ENCODE results near the gene CNR2.

Gene CNR2

DNA sequence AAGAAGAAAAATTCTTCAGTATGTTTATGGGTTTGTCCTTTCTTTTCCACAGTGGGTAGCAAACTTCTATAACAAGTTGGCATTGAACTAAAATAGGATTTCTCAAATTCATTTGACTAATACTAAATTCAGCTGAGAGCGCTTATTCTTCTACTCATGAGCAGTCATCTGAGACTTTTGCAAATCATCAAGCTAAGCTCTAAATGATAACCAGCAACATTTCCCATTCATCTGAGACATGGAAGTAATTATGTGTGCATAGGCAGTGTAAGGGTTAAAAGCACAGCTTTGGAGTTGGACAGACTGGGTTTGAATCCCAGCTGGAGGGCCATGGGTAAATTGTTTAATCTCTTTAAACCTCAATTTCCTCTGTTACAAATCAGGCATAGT lies 18.3 kb upstream of the CNR2 start:
- H3K9me2 ChIP-seq (replicated peaks; ENCODE audit: low read depth, low read length) = no peaks in the 10 kb centered on the region
- no peaks in the 10 kb centered on the region for H3K9me3 ChIP-seq (ENCODE audit: insufficient read depth, low read depth, low read length)
- H3K4me2 ChIP-seq (ENCODE audit: low read depth, low read length, poor library complexity, severe bottlenecking) = no peak overlapping the region
- no peaks in the 10 kb centered on the region for H3K36me3 ChIP-seq (ENCODE audit: insufficient read depth, low read length)
- no peaks in the 10 kb centered on the region for H3F3A ChIP-seq (ENCODE audit: low read depth)
- no peak overlapping the region for H3K4me3 ChIP-seq (ENCODE audit: low read length, poor library complexity, severe bottlenecking)
- no peak overlapping the region for H2AFZ ChIP-seq (ENCODE audit: low read length)
- H3K27me3 ChIP-seq (ENCODE audit: insufficient read depth, low read length, poor library complexity, severe bottlenecking) = no peaks in the 10 kb centered on the region
- no peaks in the 10 kb centered on the region for H3K4me1 ChIP-seq (ENCODE audit: insufficient read depth, low read length, poor library complexity, severe bottlenecking)
- no peaks in the 10 kb centered on the region for H4K20me1 ChIP-seq (ENCODE audit: insufficient read depth, low read length, poor library complexity, severe bottlenecking)
- no peak overlapping the region for H3K9ac ChIP-seq (ENCODE audit: low read depth, low read length, poor library complexity, severe bottlenecking)
- no peak for TF ChIP-seq EZH2phosphoT487 (IDR thresholded peaks at IDR 0.05; ENCODE audit: borderline replicate concordance)
- TF ChIP-seq, protein P1, sequence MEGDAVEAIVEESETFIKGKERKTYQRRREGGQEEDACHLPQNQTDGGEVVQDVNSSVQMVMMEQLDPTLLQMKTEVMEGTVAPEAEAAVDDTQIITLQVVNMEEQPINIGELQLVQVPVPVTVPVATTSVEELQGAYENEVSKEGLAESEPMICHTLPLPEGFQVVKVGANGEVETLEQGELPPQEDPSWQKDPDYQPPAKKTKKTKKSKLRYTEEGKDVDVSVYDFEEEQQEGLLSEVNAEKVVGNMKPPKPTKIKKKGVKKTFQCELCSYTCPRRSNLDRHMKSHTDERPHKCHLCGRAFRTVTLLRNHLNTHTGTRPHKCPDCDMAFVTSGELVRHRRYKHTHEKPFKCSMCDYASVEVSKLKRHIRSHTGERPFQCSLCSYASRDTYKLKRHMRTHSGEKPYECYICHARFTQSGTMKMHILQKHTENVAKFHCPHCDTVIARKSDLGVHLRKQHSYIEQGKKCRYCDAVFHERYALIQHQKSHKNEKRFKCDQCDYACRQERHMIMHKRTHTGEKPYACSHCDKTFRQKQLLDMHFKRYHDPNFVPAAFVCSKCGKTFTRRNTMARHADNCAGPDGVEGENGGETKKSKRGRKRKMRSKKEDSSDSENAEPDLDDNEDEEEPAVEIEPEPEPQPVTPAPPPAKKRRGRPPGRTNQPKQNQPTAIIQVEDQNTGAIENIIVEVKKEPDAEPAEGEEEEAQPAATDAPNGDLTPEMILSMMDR (conservative IDR thresholded peaks at IDR 0.05; ENCODE audit: low read length) = no peak
- no peaks in the 10 kb centered on the region for H3K79me2 ChIP-seq (ENCODE audit: insufficient read depth, low read length)

DNA sequence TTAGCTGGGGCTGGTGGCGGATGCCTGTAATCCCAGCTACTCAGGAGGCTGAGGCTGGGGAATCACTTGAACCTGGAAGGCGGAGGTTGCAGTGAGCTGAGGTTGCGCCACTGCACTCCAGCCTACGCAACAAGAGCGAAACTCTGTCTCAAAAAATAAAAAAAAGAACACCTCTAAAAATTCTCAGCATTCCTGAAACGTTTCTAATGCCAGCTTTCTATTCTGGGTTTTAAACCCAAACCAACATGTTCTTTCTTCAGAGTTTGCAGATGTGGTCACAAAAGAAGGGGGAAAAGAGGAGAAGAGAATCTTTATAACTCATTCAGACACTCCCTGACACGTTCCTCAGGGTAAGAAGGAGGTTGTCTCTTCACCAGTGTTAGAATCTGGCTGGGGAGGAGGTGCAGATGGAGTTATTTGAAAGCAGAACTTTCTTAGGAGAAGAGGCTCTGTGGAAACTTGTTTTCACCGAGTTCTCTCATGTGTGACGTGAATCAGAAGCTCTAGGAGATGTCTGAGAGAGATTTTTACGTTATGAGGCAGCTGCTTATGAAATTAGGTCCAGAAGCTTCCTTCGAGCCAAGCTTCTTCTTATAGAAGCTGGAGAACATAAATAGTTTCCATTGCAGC lies 17.8 kb upstream of the CNR2 start:
- Histone ChIP-seq H3K4me1 (ENCODE audit: insufficient read depth, low read length, poor library complexity, severe bottlenecking) (no peaks in the 10 kb centered on the region), H3K4me2 (ENCODE audit: low read depth, low read length, poor library complexity, severe bottlenecking) (no peak overlapping the region), H3F3A (ENCODE audit: low read depth) (no peaks in the 10 kb centered on the region), H2AFZ (ENCODE audit: low read length) (no peak overlapping the region), H3K4me3 (ENCODE audit: low read length, poor library complexity, severe bottlenecking) (no peak overlapping the region), H3K27me3 (ENCODE audit: insufficient read depth, low read length, poor library complexity, severe bottlenecking) (no peaks in the 10 kb centered on the region), H3K9me3 (ENCODE audit: insufficient read depth, low read depth, low read length) (no peaks in the 10 kb centered on the region), H3K9me2 (replicated peaks; ENCODE audit: low read depth, low read length) (no peaks in the 10 kb centered on the region), H3K9ac (ENCODE audit: low read depth, low read length, poor library complexity, severe bottlenecking) (no peak overlapping the region), H4K20me1 (ENCODE audit: insufficient read depth, low read length, poor library complexity, severe bottlenecking) (no peaks in the 10 kb centered on the region), H3K79me2 (ENCODE audit: insufficient read depth, low read length) (no peaks in the 10 kb centered on the region), H3K36me3 (ENCODE audit: insufficient read depth, low read length) (no peaks in the 10 kb centered on the region)
- TF ChIP-seq, protein P1 (conservative IDR thresholded peaks at IDR 0.05; ENCODE audit: low read length) = no peak
- TF ChIP-seq EZH2phosphoT487 (IDR thresholded peaks at IDR 0.05; ENCODE audit: borderline replicate concordance) = no peak

DNA sequence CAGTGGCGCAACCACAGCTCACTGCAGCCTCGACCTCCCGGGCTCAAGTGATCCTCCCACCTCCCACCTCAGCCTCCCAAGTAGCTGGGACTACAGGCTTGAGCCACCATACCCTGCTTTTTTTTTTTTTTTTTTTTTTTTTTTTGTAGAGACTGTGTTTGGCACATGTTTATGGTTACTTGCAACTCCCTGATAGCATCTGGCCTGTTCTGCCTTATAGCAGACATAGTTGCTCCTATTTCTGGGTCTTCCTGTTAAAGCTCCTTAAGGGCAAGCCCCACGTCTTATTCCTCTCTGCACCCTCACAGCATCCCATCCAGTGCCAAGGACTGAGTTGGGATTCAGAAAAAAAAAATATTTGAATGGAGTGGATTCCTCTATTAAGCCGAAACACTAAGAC lies 17.1 kb upstream of the CNR2 start:
- H3K36me3 ChIP-seq (ENCODE audit: insufficient read depth, low read length) = no peaks in the 10 kb centered on the region
- H3K4me2 ChIP-seq (ENCODE audit: low read depth, low read length, poor library complexity, severe bottlenecking) = no peak overlapping the region
- no peaks in the 10 kb centered on the region for H3K4me1 ChIP-seq (ENCODE audit: insufficient read depth, low read length, poor library complexity, severe bottlenecking)
- H2AFZ ChIP-seq (ENCODE audit: low read length) = no peak overlapping the region
- H3K9ac ChIP-seq (ENCODE audit: low read depth, low read length, poor library complexity, severe bottlenecking) = no peak overlapping the region
- H3K9me2 ChIP-seq (replicated peaks; ENCODE audit: low read depth, low read length) = no peaks in the 10 kb centered on the region
- no peaks in the 10 kb centered on the region for H3K9me3 ChIP-seq (ENCODE audit: insufficient read depth, low read depth, low read length)
- no peak overlapping the region for H3K4me3 ChIP-seq (ENCODE audit: low read length, poor library complexity, severe bottlenecking)
- H3K79me2 ChIP-seq (ENCODE audit: insufficient read depth, low read length) = no peaks in the 10 kb centered on the region
- TF ChIP-seq, protein P1 (conservative IDR thresholded peaks at IDR 0.05; ENCODE audit: low read length) = no peak
- TF ChIP-seq EZH2phosphoT487 (IDR thresholded peaks at IDR 0.05; ENCODE audit: borderline replicate concordance) = no peak
- no peaks in the 10 kb centered on the region for H3F3A ChIP-seq (ENCODE audit: low read depth)
- no peaks in the 10 kb centered on the region for H3K27me3 ChIP-seq (ENCODE audit: insufficient read depth, low read length, poor library complexity, severe bottlenecking)
- H4K20me1 ChIP-seq (ENCODE audit: insufficient read depth, low read length, poor library complexity, severe bottlenecking) = no peaks in the 10 kb centered on the region
